ENCODE data around the gene ZNF638.

DNA sequence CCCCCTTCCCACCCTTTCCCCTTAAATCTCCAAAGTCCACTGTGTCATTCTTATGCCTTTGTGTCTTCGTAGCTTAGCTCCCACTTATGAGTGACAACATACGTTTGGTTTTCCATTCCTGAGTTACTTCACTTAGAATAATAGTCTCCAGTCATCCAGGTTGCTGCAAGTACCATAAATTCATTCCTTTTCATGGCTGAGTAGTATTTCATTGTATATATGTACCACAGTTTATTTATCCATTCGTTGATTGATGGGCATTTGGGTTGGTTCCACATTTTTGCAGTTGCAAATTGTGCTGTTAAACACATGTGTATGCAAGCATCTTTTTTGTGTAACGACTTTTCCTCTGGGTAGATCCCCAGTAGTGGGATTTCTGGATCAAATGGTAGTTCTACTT lies 14.5 kb upstream of the ZNF638 start:
- no peak for TF ChIP-seq CTCF (tag by site-specific recombination; IDR thresholded peaks at IDR 0.05)
- no peak for TF ChIP-seq KLF16 (tag by site-specific recombination; IDR thresholded peaks at IDR 0.05)
- TF ChIP-seq ZNF138 (tag by site-specific recombination; IDR thresholded peaks at IDR 0.05; ENCODE audit: borderline replicate concordance), result no peak
